Mammary epithelial cell (primary cell): ENCODE measurements around the gene CTSC.

Experiments used
- CTCF ChIP-seq, 2 donors: IDR thresholded peaks in 1 of 2; conservative IDR thresholded peaks in 1 of 2; 2 replicates each; pipeline ENCODE4 v1.5.1; 2011 to 2012; ENCODE audit warnings: inconsistent platforms in 2 of 2, low read length in 2 of 2, mild to moderate bottlenecking in 2 of 2, control low read depth in 1 of 2, low read depth in 1 of 2; ENCODE audit not compliant: insufficient read depth in 1 of 2; ENCODE audit errors: extremely low read depth in 1 of 2
- EZH2 ChIP-seq: IDR thresholded peaks from 2 replicates; pipeline ENCODE4 v1.6.1; 2012; ENCODE audit warnings: low read length, inconsistent platforms, borderline replicate concordance

- peak; percentile 14 to 44 for TF ChIP-seq CTCF (conservative IDR thresholded peaks at IDR 0.05 in 1 of 2, IDR thresholded peaks at IDR 0.05 in 1 of 2; ENCODE audit: extremely low read depth in 1 of 2, insufficient read depth in 1 of 2, low read depth in 1 of 2, low read length in 2 of 2)
- TF ChIP-seq EZH2 = no peak
Observed at GRCh38 chr11:88281317-88281712, 56.2 kb downstream of the CTSC start.
